ENCODE results near the gene EFCAB6.

DNA sequence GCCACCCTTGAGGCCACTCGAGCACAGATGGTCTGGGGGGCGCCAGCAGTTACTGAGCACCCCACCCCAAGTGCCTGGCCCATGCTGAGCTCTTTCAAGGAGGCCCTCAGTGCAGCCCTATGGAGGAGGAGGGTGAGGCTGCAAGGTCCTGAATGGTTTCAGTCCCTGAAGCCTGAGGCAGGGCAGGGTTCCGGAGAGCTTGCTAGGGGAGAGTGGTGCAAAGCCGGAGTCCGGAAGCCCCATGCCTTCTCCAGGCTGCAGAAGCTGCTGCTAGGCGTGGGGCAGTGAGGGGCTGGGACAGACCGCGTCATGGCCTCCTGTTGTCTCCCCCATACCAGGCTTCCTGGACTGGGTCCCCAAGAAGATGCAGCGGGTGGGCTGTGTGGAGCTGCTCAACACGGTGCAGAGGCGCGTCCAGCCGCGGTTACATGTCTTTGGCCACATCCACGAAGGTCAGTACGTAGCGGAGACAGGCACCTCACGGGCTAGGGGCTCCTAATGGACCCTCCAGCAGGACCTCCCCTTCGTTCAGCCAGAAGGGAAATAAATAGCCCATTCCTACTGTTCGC, 309.7 kb downstream of the EFCAB6 start:
- TF ChIP-seq ZFP3 (CRISPR knock-in tag; IDR thresholded peaks at IDR 0.05) (no peak), ARNTL (CRISPR knock-in tag; IDR thresholded peaks at IDR 0.05; ENCODE audit: borderline replicate concordance, low read depth) (no peak), ZNF565 (CRISPR knock-in tag; conservative IDR thresholded peaks at IDR 0.05; ENCODE audit: low read depth) (no peak), ISL1 (CRISPR knock-in tag; IDR thresholded peaks at IDR 0.05) (no peak), TOX (CRISPR knock-in tag; IDR thresholded peaks at IDR 0.05; ENCODE audit: borderline replicate concordance) (no peak), ZFP30 (CRISPR knock-in tag; IDR thresholded peaks at IDR 0.05) (no peak)
- TF ChIP-seq, protein P1, sequence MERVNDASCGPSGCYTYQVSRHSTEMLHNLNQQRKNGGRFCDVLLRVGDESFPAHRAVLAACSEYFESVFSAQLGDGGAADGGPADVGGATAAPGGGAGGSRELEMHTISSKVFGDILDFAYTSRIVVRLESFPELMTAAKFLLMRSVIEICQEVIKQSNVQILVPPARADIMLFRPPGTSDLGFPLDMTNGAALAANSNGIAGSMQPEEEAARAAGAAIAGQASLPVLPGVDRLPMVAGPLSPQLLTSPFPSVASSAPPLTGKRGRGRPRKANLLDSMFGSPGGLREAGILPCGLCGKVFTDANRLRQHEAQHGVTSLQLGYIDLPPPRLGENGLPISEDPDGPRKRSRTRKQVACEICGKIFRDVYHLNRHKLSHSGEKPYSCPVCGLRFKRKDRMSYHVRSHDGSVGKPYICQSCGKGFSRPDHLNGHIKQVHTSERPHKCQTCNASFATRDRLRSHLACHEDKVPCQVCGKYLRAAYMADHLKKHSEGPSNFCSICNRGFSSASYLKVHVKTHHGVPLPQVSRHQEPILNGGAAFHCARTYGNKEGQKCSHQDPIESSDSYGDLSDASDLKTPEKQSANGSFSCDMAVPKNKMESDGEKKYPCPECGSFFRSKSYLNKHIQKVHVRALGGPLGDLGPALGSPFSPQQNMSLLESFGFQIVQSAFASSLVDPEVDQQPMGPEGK (CRISPR knock-in tag; IDR thresholded peaks at IDR 0.05; ENCODE audit: borderline replicate concordance): no peak

Data from SK-N-SH treated with all-trans-retinoic acid at 6 μM for 48 hours (cell line).